Stimulated activated CD4-positive, alpha-beta T cell treated with anti-CD3 and anti-CD28 coated beads, Interleukin-2, amount 100 ng/mL, for 48 hours (primary cell): ENCODE measurements around the gene GRIN2D.
"Not testable (repeated sequence)": the region's sequence is repeated elsewhere in the genome, so short reads cannot be mapped to it uniquely, and the experiment has no call there.

Experiments
- DNase-seq, 2 donors: peaks; one replicate each; pipeline ENCODE4 v3.0.0-alpha.2; 2020

The GRIN2D gene

DNA sequence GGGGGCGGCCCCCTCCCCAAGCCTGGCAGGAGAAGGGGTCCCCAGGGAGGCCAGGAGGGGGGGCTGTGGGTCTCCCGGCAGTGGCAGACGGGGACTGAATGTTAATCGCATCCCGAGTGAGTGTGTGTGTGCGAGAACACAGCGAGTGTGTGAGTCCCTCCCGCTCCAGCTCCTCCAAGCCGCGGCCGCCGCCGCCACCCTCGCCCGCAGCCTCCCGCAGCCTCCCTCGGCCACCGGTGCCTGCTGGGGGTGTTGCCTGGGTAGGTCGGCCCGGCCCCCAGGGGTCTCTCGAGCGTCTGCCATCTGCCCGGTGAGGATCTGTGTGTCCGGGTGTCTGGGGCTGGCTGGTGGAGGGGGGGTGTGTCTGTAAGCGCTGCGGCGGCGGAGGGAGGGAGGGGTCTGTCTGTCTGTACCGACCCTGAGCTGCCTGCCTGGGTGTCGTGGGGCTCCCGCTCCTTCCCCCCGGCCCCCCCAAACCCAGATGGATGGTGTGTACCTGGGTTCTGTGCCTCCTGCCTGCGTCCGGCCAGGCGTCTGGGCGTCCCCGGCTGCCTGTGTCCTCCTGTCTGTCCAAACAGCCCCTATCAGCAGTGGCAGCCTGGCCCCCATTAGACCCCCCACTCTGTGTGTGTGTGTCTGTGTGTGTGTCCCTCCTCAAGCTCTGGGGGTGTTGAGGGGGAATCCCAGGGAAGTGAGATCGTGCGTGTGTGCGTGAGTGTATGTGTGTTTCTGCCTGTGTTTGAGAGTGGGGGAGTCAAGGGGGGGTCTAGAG is at the start of gene GRIN2D:
Gene GRIN2D (plus strand): TSS at position 110 of the 772 bp plus-strand sequence. CDS start 4,725 bp downstream, outside the sequence.
- DNase-seq, result no peak

DNA sequence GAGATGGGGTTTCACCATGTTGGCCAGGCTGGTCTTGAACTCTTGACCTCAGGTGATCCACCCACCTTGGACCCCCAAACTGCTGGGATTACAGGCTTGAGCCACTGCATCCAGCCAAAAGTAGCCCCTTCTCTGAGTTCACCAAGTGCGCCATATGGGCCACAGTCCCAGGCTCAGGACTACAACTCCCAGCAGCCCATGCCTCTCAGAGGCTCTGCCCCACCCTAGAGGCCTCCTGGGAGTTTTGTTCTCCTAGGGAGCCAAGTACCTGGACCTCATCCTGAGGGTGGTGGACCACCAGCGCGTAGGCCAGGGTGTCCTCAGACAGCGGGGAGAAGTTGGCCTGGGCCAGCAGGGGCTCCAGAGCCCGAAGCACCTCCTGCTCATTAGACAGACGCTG is 48.6 kb upstream of the GRIN2D start:
- no peak for DNase-seq

DNA sequence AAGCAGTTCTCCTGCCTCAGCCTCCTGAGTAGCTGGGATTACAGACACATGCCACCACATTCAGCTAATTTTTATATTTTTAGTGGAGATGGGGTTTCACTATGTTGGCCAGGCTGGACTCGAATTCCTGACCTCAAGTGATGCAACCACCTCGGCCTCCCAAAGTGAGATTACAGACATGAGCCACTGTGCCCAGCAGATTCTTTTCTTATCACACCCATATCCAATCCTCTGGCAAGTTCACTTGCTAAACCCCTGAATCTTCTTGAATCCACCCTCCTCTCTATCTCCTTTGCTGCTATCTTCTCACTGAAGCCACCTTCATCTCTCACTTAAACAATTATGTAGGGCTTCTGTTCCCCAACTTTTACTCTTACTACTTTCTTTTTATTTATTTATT is 47.3 kb upstream of the GRIN2D start:
- no peak for DNase-seq

DNA sequence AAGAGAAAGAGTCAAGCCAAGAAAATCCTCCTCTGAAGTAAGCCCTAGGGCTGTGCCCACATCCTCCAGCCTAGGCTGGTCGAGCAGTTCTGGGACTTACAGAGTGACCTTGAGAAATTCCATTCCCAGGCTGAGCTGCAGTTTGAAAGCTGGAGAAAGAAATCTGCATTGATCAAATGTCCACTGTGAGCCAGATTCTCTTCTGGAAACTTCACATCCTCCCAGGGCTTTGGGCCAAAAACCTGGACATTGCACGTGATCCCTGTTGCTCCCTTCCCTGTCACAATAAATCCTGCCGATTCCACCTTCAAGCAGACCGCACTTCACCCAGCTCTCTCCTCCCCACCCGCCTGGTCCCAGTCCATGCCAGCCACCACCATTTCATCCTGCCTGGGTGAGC is 45.4 kb upstream of the GRIN2D start:
- no peak for DNase-seq

GRCh38 chr19:48348737-48349136 is 44.7 kb upstream of the GRIN2D start:
- DNase-seq, result no peak

DNA sequence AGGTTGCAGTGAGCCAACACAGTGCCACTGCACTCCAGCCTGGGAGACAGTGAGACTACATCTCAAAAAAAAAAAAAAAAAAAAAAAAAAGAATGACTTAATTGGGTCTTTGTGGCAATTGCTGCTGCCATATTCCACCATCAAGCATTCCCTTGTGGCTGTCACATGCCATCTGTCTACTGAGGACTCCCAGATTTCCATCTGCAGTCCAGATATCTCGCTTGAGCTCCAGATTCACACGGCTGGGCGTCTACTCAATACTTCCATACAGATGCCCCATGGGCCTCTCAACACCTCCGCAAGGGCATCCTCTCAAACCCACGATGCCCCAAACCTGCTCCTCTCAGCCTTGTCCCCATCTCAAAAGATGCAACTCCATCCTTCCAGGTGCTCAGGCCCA is 42.6 kb upstream of the GRIN2D start:
- DNase-seq, result no peak

DNA sequence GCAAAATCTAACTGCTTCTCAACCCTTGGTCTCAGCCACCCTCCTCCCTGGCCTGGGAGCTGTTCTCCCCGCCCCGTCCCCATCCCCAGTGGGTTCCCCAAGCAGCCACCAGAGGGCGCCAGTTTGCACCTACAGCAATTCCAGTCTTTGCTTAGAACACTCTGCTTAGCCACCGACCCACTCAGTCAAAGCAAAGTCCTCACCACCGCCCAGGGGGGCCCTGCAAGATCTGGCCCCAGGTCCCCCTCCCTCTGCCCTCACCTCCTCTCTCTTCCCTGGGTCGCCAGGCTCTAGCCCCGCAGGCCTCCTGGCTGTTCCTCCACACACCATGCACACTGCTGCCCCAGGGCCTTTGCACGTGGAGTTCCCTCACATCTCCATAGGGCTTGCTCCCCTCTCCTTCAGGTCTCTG is 42.1 kb upstream of the GRIN2D start:
- peak; percentile 82 to 85 for DNase-seq

DNA sequence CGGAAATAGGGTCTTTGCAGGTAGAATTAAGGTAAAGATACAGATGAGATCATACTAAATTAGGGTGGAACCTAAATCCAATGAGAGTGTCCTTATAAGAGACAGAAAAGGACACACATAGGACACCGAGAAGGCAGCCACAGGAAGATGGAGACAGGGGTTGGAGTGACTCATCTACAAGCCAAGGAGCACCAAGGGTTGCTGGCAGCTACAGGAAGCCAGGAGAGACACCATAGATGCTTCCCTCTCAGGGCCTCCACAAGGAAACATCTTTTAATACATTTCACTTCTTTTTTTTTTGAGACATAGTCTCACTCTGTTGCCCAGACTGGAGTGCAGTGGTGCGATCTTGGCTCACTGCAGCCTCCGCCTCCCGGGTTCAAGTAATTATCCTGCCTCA is 39.8 kb upstream of the GRIN2D start:
- DNase-seq, result no peak

DNA sequence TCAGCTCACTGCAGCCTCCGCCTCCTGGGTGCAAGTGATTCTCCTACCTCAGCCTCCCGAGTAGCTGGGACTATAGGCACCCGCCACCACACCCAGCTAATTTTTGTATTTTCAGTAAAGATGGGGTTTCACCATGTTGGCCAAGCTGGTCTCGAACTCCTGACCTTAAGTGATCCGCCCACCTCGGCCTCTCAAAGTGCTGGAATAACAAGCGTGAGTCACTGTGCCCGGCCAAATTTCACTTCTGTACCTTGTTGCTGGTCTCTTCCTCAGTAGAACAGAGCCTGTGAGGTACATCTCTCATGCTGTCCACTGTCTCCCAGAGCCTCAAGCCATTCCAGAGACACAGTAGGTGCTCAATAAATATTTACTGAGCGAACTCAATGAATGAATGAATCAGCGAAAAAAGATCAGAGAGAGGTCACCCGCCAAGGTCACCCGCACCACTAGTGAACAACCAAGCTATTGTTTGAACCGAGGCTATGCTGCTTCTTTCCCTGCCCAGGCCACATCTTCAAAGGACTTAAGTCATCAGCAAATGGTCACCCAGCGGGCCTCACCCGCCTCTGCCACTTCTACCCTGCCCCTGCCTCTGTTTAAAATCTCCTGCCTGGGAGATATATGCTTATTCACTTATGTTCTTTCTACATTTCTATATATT is 39.0 kb upstream of the GRIN2D start:
- DNase-seq, result no peak

GRCh38 chr19:48355365-48355954 is 38.0 kb upstream of the GRIN2D start:
- no peak for DNase-seq

GRCh38 chr19:48359123-48359522 is 34.3 kb upstream of the GRIN2D start:
- DNase-seq, result no peak

- no peak for DNase-seq
Observed at GRCh38 chr19:48361912-48362311, 31.6 kb upstream of the GRIN2D start.

- DNase-seq, result peak; percentile 83
Observed at GRCh38 chr19:48362716-48363499, 30.6 kb upstream of the GRIN2D start.

DNA sequence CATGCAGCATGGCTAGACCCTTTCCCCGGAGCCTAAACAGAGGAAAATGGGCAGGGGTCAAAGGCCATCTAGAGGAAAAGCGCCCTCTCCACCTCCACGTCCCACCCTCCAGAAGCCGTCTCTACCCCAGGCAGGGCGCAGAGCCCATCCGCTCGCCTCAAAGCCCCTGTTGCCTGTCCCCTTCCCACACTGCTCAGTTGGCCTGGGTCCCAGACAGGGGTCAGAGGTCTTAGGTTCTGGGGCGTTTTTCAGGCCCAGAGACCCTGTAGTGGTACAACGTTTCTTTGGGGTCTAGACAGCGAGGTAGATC is 30.0 kb upstream of the GRIN2D start:
- DNase-seq, result no peak

GRCh38 chr19:48363810-48364597 is 29.5 kb upstream of the GRIN2D start, which contains the start of the genes SYNGR4 and TMEM143:
TSS of gene SYNGR4 (plus strand) at chr19:48364367. CDS start at chr19:48365843, 1,476 bp downstream.
TSS of gene TMEM143 (minus strand) at chr19:48363940. CDS start at chr19:48363920, 20 bp downstream.
- peak; percentile 92 to 93 for DNase-seq

DNA sequence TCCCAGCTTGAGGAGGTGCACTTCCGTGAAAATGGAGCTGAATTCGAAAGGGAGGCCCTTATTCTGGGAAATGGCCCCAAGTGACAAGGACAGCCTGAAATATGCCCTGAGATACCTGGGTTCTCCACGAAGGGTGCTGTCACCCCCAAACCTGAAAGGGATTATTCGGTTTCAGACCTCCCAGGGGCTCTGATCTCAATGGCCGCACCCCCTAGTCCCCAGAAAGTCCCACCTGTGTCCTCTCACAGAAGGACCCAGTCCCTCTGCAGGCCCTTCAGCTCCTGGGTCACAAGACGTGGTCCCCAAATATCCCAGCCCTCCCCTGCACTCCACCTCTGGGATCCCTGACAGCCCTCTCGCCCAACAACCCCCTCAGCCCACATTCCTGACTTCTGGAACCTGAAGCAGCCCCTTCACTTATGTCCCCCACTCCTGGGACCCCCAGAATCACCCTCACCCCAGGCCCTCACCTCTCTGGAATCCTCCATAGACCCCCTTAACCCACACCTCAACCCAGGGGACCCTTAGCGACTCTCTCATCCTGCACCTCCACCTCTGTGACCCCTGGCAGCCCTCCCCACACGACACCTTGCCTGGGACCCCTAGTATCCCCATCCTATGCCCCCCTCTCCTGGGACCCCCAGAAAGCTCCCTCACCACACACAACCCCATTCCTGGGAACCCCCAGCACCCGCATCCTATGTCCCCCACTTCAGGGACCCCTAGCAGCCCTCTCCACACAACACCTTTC is 28.7 kb upstream of the GRIN2D start:
- DNase-seq, result no peak

DNA sequence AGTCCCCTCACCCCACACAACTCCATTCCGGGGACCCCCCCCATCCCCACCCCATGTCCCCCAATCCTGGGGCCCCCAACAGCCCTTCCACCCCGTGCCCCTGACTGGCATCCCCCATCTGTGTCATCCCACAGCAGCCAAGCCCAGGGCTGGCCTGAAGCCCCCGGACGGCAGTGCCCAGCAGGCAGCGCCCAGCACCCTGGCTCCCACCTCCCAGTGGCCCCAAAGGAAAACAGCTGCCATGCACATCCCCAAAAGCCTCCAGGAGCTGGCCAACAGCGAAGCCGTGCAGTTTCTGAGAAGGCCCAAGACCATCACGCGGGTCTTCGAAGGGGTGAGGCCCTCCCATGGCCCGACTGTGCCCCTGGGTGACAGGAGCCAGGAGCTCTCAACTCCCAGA is 27.9 kb upstream of the GRIN2D start:
- no peak for DNase-seq

DNA sequence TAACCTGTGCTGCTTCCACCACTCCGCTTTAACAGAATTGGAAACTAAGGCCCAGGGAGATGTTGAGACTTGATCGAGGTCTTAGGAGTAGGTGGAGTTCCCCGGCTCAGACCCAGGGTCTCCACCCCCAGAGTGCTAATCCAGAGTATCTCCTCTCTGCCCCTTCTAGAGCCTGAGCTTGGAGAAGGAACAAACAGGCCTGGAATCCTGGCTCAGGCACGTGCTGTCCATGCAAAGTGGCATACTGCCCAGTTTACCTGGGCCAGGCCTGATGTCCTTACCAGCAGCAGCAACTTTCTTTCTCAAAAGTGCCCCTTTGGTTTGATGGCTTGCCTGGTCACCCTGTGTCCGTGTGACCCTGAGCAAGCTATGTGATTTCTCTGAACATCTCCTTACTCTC is 25.6 kb upstream of the GRIN2D start:
- no peak for DNase-seq

GRCh38 chr19:48368936-48369335 is 24.5 kb upstream of the GRIN2D start:
- no peak for DNase-seq

DNA sequence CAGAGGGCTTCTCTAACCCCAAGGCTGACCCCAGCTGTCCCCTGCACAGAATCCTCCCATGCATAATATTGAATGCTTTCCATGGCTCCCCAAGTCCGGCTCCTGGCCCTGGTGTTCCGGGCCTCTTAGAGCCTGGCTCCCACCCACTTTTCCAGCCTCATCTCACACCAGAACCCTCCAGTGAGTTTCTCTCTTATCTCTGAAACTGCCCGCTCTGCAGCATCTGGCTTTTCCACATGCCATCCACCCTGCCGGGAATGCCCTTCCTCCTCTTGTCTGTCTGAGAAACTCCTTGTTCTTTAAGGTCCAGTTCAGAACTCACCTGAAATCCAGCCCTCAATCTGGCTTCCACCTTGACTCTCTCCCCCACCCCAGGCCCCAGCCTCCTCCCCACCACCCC is 22.5 kb upstream of the GRIN2D start:
- DNase-seq, result no peak

DNA sequence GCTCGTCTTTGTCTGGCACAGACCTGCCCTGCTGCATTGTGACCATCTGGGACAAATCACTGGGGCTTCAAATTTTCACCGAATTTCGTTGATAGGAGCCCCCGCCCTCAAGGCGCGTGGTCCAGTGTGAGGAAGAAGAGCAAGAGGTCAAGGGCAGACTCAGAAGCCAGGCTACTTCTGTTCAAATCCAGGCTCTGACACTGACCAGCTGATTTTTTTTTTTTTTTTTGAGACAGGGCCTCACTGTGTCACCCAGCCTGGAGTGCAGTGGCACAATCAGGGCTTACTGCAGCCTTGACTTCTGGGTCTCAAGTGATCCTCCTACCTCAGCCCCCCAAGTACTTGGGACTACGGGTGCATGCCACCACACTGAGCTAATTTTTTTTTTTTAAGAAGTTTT is 22.1 kb upstream of the GRIN2D start:
- no peak for DNase-seq

- DNase-seq, result not testable (repeated sequence)
Observed at GRCh38 chr19:48371771-48372170, 21.7 kb upstream of the GRIN2D start.
